ENCODE results near the gene SNRK. TPM values are rescaled to one million over a fixed set of nuclear protein-coding genes. Genes with fewer than 3 reads are reported as not detected.
A peak's percentile ranks its signal among the peaks of the same experiment; 100 is the strongest.

Gene SNRK
- total RNA-seq, 2 experiments from 2014 or later: 215 to 217 TPM

DNA sequence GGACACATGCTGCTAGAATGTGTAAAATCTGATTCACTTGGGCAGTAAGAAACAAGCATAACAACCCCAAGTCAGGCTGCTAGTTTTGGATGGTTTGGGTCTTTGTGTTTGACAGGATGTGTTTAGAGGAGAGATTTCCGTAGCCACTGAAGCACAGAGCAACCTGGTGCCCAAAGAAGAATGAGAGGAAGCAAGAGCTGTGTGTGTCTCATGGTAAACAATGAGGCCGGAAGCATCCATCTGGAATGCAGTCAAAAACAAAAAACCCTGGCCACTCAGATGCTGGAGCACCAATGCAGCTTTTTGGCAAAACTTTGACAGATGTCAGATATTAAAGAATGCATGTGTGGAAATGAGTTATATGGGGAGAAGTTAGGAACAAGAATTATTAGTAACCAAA, 39.4 kb upstream of the SNRK start:
- DNase-seq (peak in 6 of 14 experiments; percentile 5 to 62 (median 23)), ATAC-seq (ENCODE audit: poor library complexity) (peak; percentile 82)
- POLR2A ChIA-PET: interaction anchor here (0.6 to 3.5 kb wide), 8 partner anchors 23 to 100 kb away, joined by 3 to 15 read pairs (median 6); partner anchors contain the start of gene SNRK
- Mint-ChIP-seq H3K27ac (peak overlapping the region; percentile 18), H3K9me3 (peaks cover 3% of the 10 kb centered on the region), H3K36me3 (ENCODE audit: low read depth) (no peaks in the 10 kb centered on the region), H3K4me1 (ENCODE audit: low read depth) (peaks cover 66% of the 10 kb centered on the region), H3K27me3 (no peaks in the 10 kb centered on the region), H3K4me3 (no peak overlapping the region)
- H3K4me1 ChIP-seq (ENCODE audit: insufficient read depth, low read length): peaks cover 46% of the 10 kb centered on the region
- CTCF ChIA-PET: no interaction called here
- no peaks in the 10 kb centered on the region for H3K27me3 ChIP-seq (ENCODE audit: control insufficient read depth in 1 of 2, insufficient read depth in 2 of 2, low read length in 2 of 2)
- TF ChIP-seq, protein P1, sequence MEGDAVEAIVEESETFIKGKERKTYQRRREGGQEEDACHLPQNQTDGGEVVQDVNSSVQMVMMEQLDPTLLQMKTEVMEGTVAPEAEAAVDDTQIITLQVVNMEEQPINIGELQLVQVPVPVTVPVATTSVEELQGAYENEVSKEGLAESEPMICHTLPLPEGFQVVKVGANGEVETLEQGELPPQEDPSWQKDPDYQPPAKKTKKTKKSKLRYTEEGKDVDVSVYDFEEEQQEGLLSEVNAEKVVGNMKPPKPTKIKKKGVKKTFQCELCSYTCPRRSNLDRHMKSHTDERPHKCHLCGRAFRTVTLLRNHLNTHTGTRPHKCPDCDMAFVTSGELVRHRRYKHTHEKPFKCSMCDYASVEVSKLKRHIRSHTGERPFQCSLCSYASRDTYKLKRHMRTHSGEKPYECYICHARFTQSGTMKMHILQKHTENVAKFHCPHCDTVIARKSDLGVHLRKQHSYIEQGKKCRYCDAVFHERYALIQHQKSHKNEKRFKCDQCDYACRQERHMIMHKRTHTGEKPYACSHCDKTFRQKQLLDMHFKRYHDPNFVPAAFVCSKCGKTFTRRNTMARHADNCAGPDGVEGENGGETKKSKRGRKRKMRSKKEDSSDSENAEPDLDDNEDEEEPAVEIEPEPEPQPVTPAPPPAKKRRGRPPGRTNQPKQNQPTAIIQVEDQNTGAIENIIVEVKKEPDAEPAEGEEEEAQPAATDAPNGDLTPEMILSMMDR (IDR thresholded peaks at IDR 0.05): no peak
- H3K27ac ChIP-seq (ENCODE audit: low read depth in 1 of 2, low read length in 2 of 2): peak overlapping the region; percentile 2 to 39
- no peaks in the 10 kb centered on the region for H3K9me3 ChIP-seq (ENCODE audit: control insufficient read depth in 1 of 2, insufficient read depth in 1 of 2, low read length in 2 of 2)
- intact Hi-C loops (cut with DNase I, micrococcal nuclease): loop anchor here in 1 of 2 experiments (5.0 kb wide), 1 partner anchor 40 kb away; the partner anchor contains the start of gene SNRK
- H3K36me3 ChIP-seq (ENCODE audit: insufficient read depth, low read length): no peaks in the 10 kb centered on the region
- H3K4me3 ChIP-seq (ENCODE audit: low read length): no peak overlapping the region

DNA sequence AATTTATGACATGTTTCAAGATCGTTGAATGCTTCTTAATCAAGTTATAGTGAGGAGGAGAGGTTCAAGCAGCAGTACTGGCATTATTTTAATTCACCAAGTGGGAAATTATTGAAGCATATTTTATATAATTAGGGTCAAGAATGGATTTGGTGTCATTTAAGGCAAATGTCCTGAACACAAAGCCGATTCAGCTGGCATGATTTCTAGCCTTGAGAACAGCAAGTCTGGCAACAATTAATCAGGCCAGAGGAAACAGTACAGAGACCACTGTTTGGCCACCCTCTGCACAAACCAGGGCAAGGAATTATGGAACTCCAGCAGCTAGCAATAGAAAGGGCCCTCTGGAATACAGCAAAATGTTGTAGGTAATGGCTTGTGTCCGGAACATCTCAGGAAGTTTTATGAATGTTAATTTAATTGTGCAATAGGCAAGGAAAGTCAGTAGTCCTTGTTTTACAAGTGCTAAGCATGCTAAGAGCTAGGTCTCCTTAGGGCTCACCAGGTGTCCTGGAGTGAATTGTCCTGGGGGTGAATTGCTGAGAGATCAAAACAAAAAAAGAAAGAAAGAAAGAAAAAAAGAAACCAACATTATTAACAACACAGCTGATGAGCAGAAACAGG, 38.7 kb upstream of the SNRK start:
- H3K9me3 Mint-ChIP-seq: peaks cover 3% of the 10 kb centered on the region
- H3K9me3 ChIP-seq (ENCODE audit: control insufficient read depth in 1 of 2, insufficient read depth in 1 of 2, low read length in 2 of 2): no peaks in the 10 kb centered on the region
- no peaks in the 10 kb centered on the region for H3K27me3 ChIP-seq (ENCODE audit: control insufficient read depth in 1 of 2, insufficient read depth in 2 of 2, low read length in 2 of 2)
- H3K36me3 Mint-ChIP-seq (ENCODE audit: low read depth): no peaks in the 10 kb centered on the region
- H3K4me1 Mint-ChIP-seq (ENCODE audit: low read depth): peaks cover 66% of the 10 kb centered on the region
- H3K4me3 ChIP-seq (ENCODE audit: low read length): no peak overlapping the region
- H3K36me3 ChIP-seq (ENCODE audit: insufficient read depth, low read length): no peaks in the 10 kb centered on the region
- ATAC-seq (ENCODE audit: poor library complexity): no peak
- TF ChIP-seq, protein P1 (IDR thresholded peaks at IDR 0.05): no peak
- H3K27me3 Mint-ChIP-seq: no peaks in the 10 kb centered on the region
- H3K4me1 ChIP-seq (ENCODE audit: insufficient read depth, low read length): peaks cover 46% of the 10 kb centered on the region
- ChIA-PET POLR2A (interaction anchor here (0.6 to 3.5 kb wide), 9 partner anchors 24 to 99 kb away, joined by 3 to 15 read pairs (median 4); partner anchors contain the start of gene SNRK), CTCF (no interaction called here)
- intact Hi-C loops (cut with DNase I, micrococcal nuclease): loop anchor here in 1 of 2 experiments (5.0 kb wide), 1 partner anchor 40 kb away; the partner anchor contains the start of gene SNRK
- H3K27ac Mint-ChIP-seq: peak overlapping the region; percentile 18
- H3K4me3 Mint-ChIP-seq: no peak overlapping the region
- no peak for DNase-seq
- no peak overlapping the region for H3K27ac ChIP-seq (ENCODE audit: low read depth in 1 of 2, low read length in 2 of 2)

DNA sequence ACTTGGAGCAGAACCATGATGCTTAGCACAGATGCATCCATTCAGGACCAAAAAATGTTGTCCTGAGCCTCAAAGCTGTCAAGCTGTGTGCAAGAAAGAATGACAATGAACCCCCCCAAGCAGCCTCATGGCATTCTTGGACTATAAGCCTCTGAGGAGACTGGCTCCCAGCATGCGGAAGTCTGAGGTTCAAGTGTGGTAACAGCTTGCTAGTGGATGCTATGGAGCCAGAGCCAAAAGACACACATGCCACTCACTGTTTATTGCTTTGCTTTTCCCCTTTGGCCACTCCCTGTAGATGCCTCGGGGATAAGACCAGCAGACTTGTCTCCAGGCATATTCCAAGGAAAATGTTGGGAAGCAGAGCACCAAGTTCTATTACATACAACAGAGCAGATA, 38.2 kb upstream of the SNRK start:
- Histone ChIP-seq H3K27ac (ENCODE audit: low read depth in 1 of 2, low read length in 2 of 2) (no peak overlapping the region), H3K27me3 (ENCODE audit: control insufficient read depth in 1 of 2, insufficient read depth in 2 of 2, low read length in 2 of 2) (no peaks in the 10 kb centered on the region), H3K4me1 (ENCODE audit: insufficient read depth, low read length) (peaks cover 42% of the 10 kb centered on the region), H3K36me3 (ENCODE audit: insufficient read depth, low read length) (no peaks in the 10 kb centered on the region), H3K4me3 (ENCODE audit: low read length) (no peak overlapping the region), H3K9me3 (ENCODE audit: control insufficient read depth in 1 of 2, insufficient read depth in 1 of 2, low read length in 2 of 2) (no peaks in the 10 kb centered on the region)
- intact Hi-C loops (cut with DNase I, micrococcal nuclease): loop anchor here in 1 of 2 experiments (5.0 kb wide), 1 partner anchor 39 kb away; the partner anchor contains the start of gene SNRK
- ATAC-seq (ENCODE audit: poor library complexity) (no peak), DNase-seq (no peak)
- H3K9me3 Mint-ChIP-seq: peaks cover 3% of the 10 kb centered on the region
- no peak overlapping the region for H3K4me3 Mint-ChIP-seq
- POLR2A ChIA-PET: interaction anchor here (1.2 to 3.5 kb wide), 3 partner anchors 38 to 85 kb away, joined by 3 to 15 read pairs (median 11); partner anchors contain the start of gene SNRK
- H3K4me1 Mint-ChIP-seq (ENCODE audit: low read depth): peaks cover 62% of the 10 kb centered on the region
- no peaks in the 10 kb centered on the region for H3K27me3 Mint-ChIP-seq
- TF ChIP-seq, protein P1 (IDR thresholded peaks at IDR 0.05): no peak
- CTCF ChIA-PET: no interaction called here
- no peak overlapping the region for H3K27ac Mint-ChIP-seq
- H3K36me3 Mint-ChIP-seq (ENCODE audit: low read depth): no peaks in the 10 kb centered on the region

All from CD4-positive, alpha-beta T cell (primary cell).